GM18909 (cell line): ENCODE results near the gene SYNE1.

Experiments used
- ATAC-seq: cut with Tn5 transposase; IDR thresholded peaks from one replicate; pipeline ENCODE4 v1.9.1; 2021; ENCODE audit warnings: mild to moderate bottlenecking; ENCODE audit not compliant: unreplicated experiment, poor library complexity

SYNE1 gene

GRCh38 chr6:152221806-152222628 lies 415.1 kb downstream of the SYNE1 start:
- ATAC-seq: no peak

GRCh38 chr6:152220786-152221185 lies 416.4 kb downstream of the SYNE1 start:
- no peak for ATAC-seq

DNA sequence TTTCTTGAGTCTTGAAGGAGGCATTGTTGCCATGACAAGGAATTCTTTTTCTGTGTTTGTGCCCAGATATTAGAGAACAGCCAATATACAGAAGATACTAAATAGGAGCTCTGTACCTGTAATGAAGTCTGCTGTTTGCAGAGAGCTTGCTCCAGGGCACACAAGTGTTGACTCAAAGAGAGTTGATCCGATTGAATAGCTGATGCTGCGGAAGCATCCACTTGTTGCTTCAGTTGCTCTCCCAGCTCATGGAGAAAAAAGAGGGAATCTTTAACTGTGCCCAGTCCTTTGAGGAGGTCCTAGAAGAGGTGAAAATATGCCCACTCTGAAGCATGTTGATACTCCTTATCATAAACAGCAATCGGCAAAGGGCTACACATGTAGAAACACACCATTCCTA lies 418.3 kb downstream of the SYNE1 start:
- ATAC-seq: no peak

- no peak for ATAC-seq
Observed at GRCh38 chr6:152212437-152212836, 424.7 kb downstream of the SYNE1 start.

DNA sequence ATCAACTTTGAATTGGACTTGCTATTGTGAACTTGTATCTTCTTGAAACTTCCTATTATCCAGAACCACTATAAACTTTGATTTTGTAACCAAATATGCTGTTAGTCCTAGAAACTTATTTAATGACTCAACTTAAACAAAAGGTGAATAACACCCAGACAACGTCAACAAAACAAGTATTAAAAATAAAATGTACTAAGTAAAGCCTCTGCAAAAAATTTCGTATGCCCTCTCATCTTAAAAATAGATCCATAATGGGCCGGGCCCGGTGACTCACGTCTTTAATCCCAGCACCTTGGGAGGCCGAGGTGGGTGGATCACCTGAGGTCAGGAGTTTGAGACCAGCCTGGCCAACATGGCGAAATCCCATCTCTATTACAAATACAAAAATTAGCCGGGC lies 428.0 kb downstream of the SYNE1 start:
- ATAC-seq: no peak

- ATAC-seq: no peak
Observed at GRCh38 chr6:152207915-152208714, 429.0 kb downstream of the SYNE1 start.

GRCh38 chr6:152206072-152206818 lies 430.9 kb downstream of the SYNE1 start:
- ATAC-seq: no peak

- no peak for ATAC-seq
Observed at GRCh38 chr6:152204591-152204990, 432.6 kb downstream of the SYNE1 start.

- ATAC-seq: no peak
Observed at GRCh38 chr6:152201120-152201519, 436.0 kb downstream of the SYNE1 start.

- no peak for ATAC-seq
Observed at GRCh38 chr6:152195896-152196295, 441.3 kb downstream of the SYNE1 start.

GRCh38 chr6:152189736-152190135 lies 447.4 kb downstream of the SYNE1 start:
- ATAC-seq: no peak

DNA sequence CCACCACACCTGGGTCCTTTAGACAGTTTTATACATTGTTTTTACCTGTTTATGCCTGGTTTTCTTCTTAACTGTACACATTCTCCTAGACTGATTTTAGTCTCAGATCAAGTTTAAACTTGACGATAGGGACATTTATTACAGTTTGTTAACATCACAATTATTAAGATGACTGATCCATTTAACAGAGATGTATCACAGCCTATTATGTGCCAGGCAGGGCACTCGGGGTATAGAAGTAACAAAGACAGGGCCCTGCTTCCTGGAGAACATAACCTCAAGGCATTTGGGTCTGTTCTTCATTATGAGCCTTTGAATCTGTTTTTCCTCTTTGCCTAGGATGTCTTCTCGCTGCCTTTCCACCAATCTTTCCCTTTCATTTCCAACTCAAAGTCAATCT lies 449.2 kb downstream of the SYNE1 start:
- ATAC-seq: no peak

GRCh38 chr6:152186840-152187239 lies 450.3 kb downstream of the SYNE1 start:
- ATAC-seq: no peak

DNA sequence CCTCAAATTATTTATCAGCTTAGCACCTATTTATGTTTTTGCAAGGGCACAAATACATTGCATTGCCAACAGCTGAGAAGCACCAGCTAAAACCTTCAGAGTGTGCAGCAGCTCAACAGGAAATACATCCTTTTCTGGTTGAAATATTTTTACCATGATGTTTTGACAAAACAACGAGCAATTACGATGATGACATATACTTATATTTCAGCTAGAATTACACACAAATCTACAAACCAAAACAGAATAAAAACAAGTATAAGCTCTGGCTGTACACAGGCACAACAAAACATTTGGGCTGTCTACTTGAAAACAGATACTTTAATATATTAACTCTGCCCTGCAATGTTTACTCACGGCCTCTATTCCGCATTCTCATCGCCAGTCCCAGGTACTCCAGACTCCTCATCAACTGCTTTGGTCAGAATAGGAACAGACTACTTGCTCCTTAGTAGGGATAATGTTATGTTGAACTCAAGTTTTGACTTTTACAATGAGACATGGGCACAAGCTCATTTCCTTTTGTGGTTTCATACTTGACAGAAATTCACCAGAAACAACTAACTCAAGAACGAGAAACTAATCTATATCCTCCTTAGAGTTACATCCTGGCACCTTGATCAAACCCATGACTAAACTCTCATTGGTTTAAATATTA lies 452.1 kb downstream of the SYNE1 start:
- peak; percentile 84 for ATAC-seq

- ATAC-seq: peak; percentile 42
Observed at GRCh38 chr6:152184573-152184916, 452.6 kb downstream of the SYNE1 start.

- ATAC-seq: no peak
Observed at GRCh38 chr6:152180601-152181000, 456.6 kb downstream of the SYNE1 start.

DNA sequence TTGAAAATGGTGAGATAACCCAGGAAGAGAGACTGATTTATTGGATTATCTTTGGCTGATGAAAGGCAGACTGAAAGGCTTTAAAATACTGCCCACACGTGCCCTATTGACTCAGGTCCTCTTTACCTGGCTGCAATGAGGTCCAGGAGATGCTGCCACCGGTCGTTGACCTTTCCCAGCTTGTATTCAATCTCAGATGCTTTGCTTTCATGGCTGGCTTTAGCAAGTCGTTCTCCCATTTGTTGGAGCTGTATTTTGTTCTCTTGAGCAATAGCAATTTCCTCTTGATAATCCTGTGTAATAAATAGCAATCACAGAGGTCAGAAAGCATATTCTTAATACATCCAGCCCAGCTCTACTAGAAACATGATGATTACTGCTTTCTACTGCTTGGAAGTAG lies 460.9 kb downstream of the SYNE1 start:
- no peak for ATAC-seq

GRCh38 chr6:152173957-152174356 lies 463.2 kb downstream of the SYNE1 start:
- ATAC-seq: no peak

DNA sequence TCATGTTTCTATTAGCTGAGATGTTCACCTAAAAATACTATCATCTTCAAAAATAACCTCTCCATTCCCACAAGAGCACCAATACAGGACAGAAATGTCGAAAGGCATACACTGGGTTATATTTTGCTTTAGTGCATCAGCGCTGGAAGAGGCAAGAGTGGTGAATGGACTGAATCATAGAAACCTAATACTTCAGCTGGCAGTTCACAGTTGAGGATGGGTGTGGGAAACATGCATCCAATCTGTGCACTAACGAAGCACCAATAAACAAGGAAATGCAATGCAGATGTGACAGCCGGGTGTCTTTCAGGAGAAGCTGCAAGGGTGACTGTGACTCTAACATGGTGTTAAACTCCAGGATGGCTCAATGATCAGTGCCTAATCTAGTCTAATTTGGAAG lies 463.8 kb downstream of the SYNE1 start:
- no peak for ATAC-seq
